Measurements from ENCODE around the gene COBL.

GRCh38 chr7:51303142-51303525 lies 13.5 kb downstream of the COBL start:
- TF ChIP-seq CTCF (IDR thresholded peaks at IDR 0.05) (no peak), POLR2A (IDR thresholded peaks at IDR 0.05) (no peak), POLR2AphosphoS5 (IDR thresholded peaks at IDR 0.05) (no peak), EP300 (IDR thresholded peaks at IDR 0.05) (no peak)

Measured in suprapubic skin (tissue), 4 donors.